HepG2 (cell line): Measurements from ENCODE around the gene FERMT2. TPM values are rescaled to one million over a fixed set of nuclear protein-coding genes. Genes with fewer than 3 reads are reported as not detected.

Source experiments
- ELF4 ChIP-seq: sonication (generic); formaldehyde crosslinking; IDR thresholded peaks from 2 replicates; pipeline ENCODE4 v1.5.0; 2020; ENCODE audit warnings: missing genetic modification reagents, mild to moderate bottlenecking, moderate library complexity, borderline replicate concordance
- ESRRA ChIP-seq: sonication (generic); formaldehyde crosslinking; IDR thresholded peaks from 2 replicates; pipeline ENCODE4 v1.5.1; 2020; ENCODE audit warnings: mild to moderate bottlenecking, low read depth, missing genetic modification reagents
- FLYWCH1 ChIP-seq: sonication (generic); formaldehyde crosslinking; IDR thresholded peaks from 2 replicates; pipeline ENCODE4 v1.8.1; 2023; ENCODE audit warnings: mild to moderate bottlenecking, missing genetic modification reagents
- FOXA3 ChIP-seq: IDR thresholded peaks from 2 replicates; pipeline ENCODE4 v1.6.1; 2016; ENCODE audit warnings: missing genetic modification reagents, missing compliant biosample characterization
- HDAC6 ChIP-seq: fragments of 200-600 bp; sonication (generic); IDR thresholded peaks from 2 replicates; pipeline ENCODE4 v1.7.0; 2017; ENCODE audit warnings: mild to moderate bottlenecking, antibody characterized with exemption, low read length, low read depth
- KAT2B ChIP-seq: fragments of 150-350 bp; IDR thresholded peaks from 2 replicates; pipeline ENCODE4 v1.6.1; 2014; ENCODE audit warnings: low read depth, low read length, borderline replicate concordance
- NCOR1 ChIP-seq: fragments of 200-600 bp; sonication (generic); IDR thresholded peaks from 2 replicates; pipeline ENCODE4 v1.7.0; 2017; ENCODE audit warnings: antibody characterized with exemption, low read length, borderline replicate concordance
- NFYC ChIP-seq: IDR thresholded peaks from 2 replicates; pipeline ENCODE4 v1.6.1; 2016; ENCODE audit warnings: missing genetic modification reagents, missing compliant biosample characterization
- NR0B2 ChIP-seq: sonication (generic); formaldehyde crosslinking; IDR thresholded peaks from 2 replicates; pipeline ENCODE4 v1.4.0; 2020; ENCODE audit warnings: mild to moderate bottlenecking, missing genetic modification reagents
- RBFOX2 ChIP-seq: fragments of 200-400 bp; formaldehyde crosslinking; IDR thresholded peaks from 2 replicates; pipeline ENCODE4 v1.6.1; 2017; ENCODE audit warnings: low read depth, mild to moderate bottlenecking, low read length
- RXRA ChIP-seq: sonication (generic); formaldehyde crosslinking; IDR thresholded peaks from 2 replicates; pipeline ENCODE4 v1.5.1; 2020; ENCODE audit warnings: missing genetic modification reagents
- TERF1 ChIP-seq: sonication (generic); formaldehyde crosslinking; IDR thresholded peaks from 2 replicates; pipeline ENCODE4 v1.8.0; 2022; ENCODE audit warnings: mild to moderate bottlenecking, missing genetic modification reagents, moderate library complexity
- U2AF1 ChIP-seq: fragments of 200-400 bp; formaldehyde crosslinking; optimal IDR thresholded peaks from 2 replicates; pipeline ENCODE3; 2017; ENCODE audit warnings: mild to moderate bottlenecking, low read depth, low read length
- WIZ ChIP-seq: sonication (generic); formaldehyde crosslinking; IDR thresholded peaks from 2 replicates; pipeline ENCODE4 v1.5.1; 2020; ENCODE audit warnings: mild to moderate bottlenecking, missing genetic modification reagents
- ZFP62 ChIP-seq: sonication (generic); formaldehyde crosslinking; IDR thresholded peaks from 2 replicates; pipeline ENCODE4 v1.4.0; 2020; ENCODE audit warnings: missing genetic modification reagents
- ZNF326 ChIP-seq: sonication (generic); formaldehyde crosslinking; IDR thresholded peaks from 2 replicates; pipeline ENCODE4 v1.4.0; 2020; ENCODE audit warnings: missing genetic modification reagents, borderline replicate concordance
- ZNF354B ChIP-seq: sonication (generic); formaldehyde crosslinking; IDR thresholded peaks from 2 replicates; pipeline ENCODE4 v1.8.0; 2022; ENCODE audit warnings: mild to moderate bottlenecking, missing genetic modification reagents
- ZNF446 ChIP-seq: sonication (generic); formaldehyde crosslinking; IDR thresholded peaks from 2 replicates; pipeline ENCODE4 v1.5.0; 2020; ENCODE audit warnings: mild to moderate bottlenecking, missing genetic modification reagents
- ZNF468 ChIP-seq: sonication (generic); formaldehyde crosslinking; IDR thresholded peaks from 2 replicates; pipeline ENCODE4 v1.8.0; 2022; ENCODE audit warnings: mild to moderate bottlenecking, moderate library complexity, missing genetic modification reagents
- ZNF724P ChIP-seq: sonication (generic); formaldehyde crosslinking; IDR thresholded peaks from 2 replicates; pipeline ENCODE4 v1.8.0; 2022; ENCODE audit warnings: missing genetic modification reagents, borderline replicate concordance
- ZNF772 ChIP-seq: sonication (generic); formaldehyde crosslinking; IDR thresholded peaks from 2 replicates; pipeline ENCODE4 v1.5.0; 2020; ENCODE audit warnings: mild to moderate bottlenecking, missing genetic modification reagents
- ZNF776 ChIP-seq: sonication (generic); formaldehyde crosslinking; IDR thresholded peaks from 2 replicates; pipeline ENCODE4 v1.4.0; 2020; ENCODE audit warnings: mild to moderate bottlenecking, missing genetic modification reagents
- polyA plus RNA-seq, 8 experiments: library from polyadenylated mRNA; depleted of rRNA in 3 of 8; stranded (reverse) in 7 of 8; unstranded in 1 of 8; fragments of >200 nt; fragmentation: Illumina TruSeq in 4 of 8; extraction: Trizol in 4 of 8; gene quantifications; 2 replicates each; pipeline versions ENCODE4 v1.2.1 to v1.2.3, GENCODE V29; 2011 to 2016; ENCODE audit warnings: low read depth in 4 of 8, missing spikeins in 1 of 8, mixed read lengths in 1 of 8; ENCODE audit not compliant: insufficient read depth in 1 of 8
- total RNA-seq, 5 experiments: library from RNA; depleted of rRNA; stranded (reverse); fragments of >200 nt; fragmentation: Illumina TruSeq; extraction: Trizol; gene quantifications; 2 replicates each; pipeline ENCODE4 v1.2.3, GENCODE V29; 2016; ENCODE audit warnings: low read depth in 1 of 5
- TF ChIP-seq, protein P1 (sequence below): sonication (generic); formaldehyde crosslinking; IDR thresholded peaks from 2 replicates; pipeline ENCODE4 v1.5.0; 2020; ENCODE audit warnings: missing genetic modification reagents
- TF ChIP-seq, protein P2 (sequence below): sonication (generic); formaldehyde crosslinking; IDR thresholded peaks from 2 replicates; pipeline ENCODE4 v1.4.0; 2020; ENCODE audit warnings: mild to moderate bottlenecking, missing genetic modification reagents

The FERMT2 gene
- total and polyA plus RNA-seq, 2 of the 13 experiments (the other 11 are each of a cell fraction or from before 2014, with no cell fraction given) = 36.2 to 60.4 TPM

GRCh38 chr14:52821805-52822250 is 129.0 kb downstream of the FERMT2 start (continued):
- TF ChIP-seq ESRRA (CRISPR knock-in tag) (peak; percentile 96), ZNF776 (CRISPR knock-in tag) (no peak), RBFOX2 (no peak), ZNF326 (CRISPR knock-in tag) (no peak), HDAC6 (no peak), NR0B2 (no peak), U2AF1 (no peak), FOXA3 (CRISPR knock-in tag) (peak; percentile 99), TERF1 (no peak), ZNF446 (CRISPR knock-in tag) (no peak), ZNF772 (CRISPR knock-in tag) (0 out of 2 replicates have a peak, but pooled peaks have one; percentile 44), ZNF724P (CRISPR knock-in tag) (no peak), ELF4 (CRISPR knock-in tag) (no peak), WIZ (CRISPR knock-in tag) (peak; percentile 45; the same call in 1 of the 2 replicates), ZNF354B (CRISPR knock-in tag) (no peak), NFYC (no peak; the same call in 1 of the 2 replicates), FLYWCH1 (CRISPR knock-in tag) (no peak), NCOR1 (peak; percentile 93), KAT2B (no peak), ZNF468 (CRISPR knock-in tag) (no peak), ZFP62 (CRISPR knock-in tag) (no peak), RXRA (CRISPR knock-in tag) (peak; percentile 96; the same call in 1 of the 2 replicates)
- TF ChIP-seq, protein P1, sequence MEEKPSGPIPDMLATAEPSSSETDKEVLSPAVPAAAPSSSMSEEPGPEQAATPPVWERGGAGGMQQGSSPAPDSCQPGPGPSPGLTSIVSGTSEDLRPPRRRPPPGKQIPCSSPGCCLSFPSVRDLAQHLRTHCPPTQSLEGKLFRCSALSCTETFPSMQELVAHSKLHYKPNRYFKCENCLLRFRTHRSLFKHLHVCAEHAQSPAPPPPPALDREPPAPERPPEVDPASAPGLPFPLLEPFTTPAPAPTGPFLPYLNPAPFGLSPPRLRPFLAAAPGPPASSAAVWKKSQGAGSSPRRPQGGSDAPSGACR (CRISPR knock-in tag) = peak; percentile 88
- TF ChIP-seq, protein P2, sequence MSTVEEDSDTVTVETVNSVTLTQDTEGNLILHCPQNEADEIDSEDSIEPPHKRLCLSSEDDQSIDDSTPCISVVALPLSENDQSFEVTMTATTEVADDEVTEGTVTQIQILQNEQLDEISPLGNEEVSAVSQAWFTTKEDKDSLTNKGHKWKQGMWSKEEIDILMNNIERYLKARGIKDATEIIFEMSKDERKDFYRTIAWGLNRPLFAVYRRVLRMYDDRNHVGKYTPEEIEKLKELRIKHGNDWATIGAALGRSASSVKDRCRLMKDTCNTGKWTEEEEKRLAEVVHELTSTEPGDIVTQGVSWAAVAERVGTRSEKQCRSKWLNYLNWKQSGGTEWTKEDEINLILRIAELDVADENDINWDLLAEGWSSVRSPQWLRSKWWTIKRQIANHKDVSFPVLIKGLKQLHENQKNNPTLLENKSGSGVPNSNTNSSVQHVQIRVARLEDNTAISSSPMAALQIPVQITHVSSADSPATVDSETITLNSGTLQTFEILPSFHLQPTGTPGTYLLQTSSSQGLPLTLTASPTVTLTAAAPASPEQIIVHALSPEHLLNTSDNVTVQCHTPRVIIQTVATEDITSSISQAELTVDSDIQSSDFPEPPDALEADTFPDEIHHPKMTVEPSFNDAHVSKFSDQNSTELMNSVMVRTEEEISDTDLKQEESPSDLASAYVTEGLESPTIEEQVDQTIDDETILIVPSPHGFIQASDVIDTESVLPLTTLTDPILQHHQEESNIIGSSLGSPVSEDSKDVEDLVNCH = no peak
